ENCODE results near the gene MIAT.

GRCh38 chr22:26692215-26692614 lies 34.8 kb downstream of the MIAT start:
- TF ChIP-seq RXRA (IDR thresholded peaks at IDR 0.05; ENCODE audit: insufficient read depth, low read depth, low read length) (no peak), ATF3 (IDR thresholded peaks at IDR 0.05; ENCODE audit: insufficient read depth, low read depth, low read length) (no peak), E2F6 (IDR thresholded peaks at IDR 0.05) (no peak), NRF1 (IDR thresholded peaks at IDR 0.05; ENCODE audit: low read depth, low read length) (no peak), CTCF (IDR thresholded peaks at IDR 0.05; ENCODE audit: control extremely low read depth in 1 of 3, insufficient read depth in 1 of 3, low read depth in 1 of 3, low read length in 3 of 3) (no peak), EP300 (IDR thresholded peaks at IDR 0.05; ENCODE audit: borderline replicate concordance in 1 of 2, low read depth in 2 of 2, low read length in 2 of 2) (no peak), JUND (IDR thresholded peaks at IDR 0.05; ENCODE audit: low read length) (no peak), SP1 (IDR thresholded peaks at IDR 0.05; ENCODE audit: low read depth, low read length) (no peak), EGR1 (IDR thresholded peaks at IDR 0.05; ENCODE audit: borderline replicate concordance, low read depth, low read length) (no peak), SIRT6 (IDR thresholded peaks at IDR 0.05; ENCODE audit: low read length) (no peak)

Measured in H1 (cell line).